SU-DHL-6 (cell line): ENCODE data around the gene RNF157.

ENCODE experiments used
- H2AFZ ChIP-seq: fragments of 200-600 bp; sonication (generic); 2 replicates; pipeline ENCODE4 v1.6.1; 2014; ENCODE audit warnings: low read depth, mild to moderate bottlenecking, moderate library complexity, mixed read lengths, antibody characterized with exemption, low read length; ENCODE audit not compliant: severe bottlenecking
- H3F3A ChIP-seq: fragments of 200-600 bp; shearing (Covaris generic); 2 replicates; pipeline ENCODE4 v1.6.0; 2016; ENCODE audit warnings: antibody characterized with exemption, mild to moderate bottlenecking; ENCODE audit not compliant: insufficient read depth
- H3K27ac ChIP-seq: fragments of 200-600 bp; sonication (generic); 2 replicates; pipeline ENCODE4 v1.5.1; 2016; ENCODE audit warnings: low read depth, mild to moderate bottlenecking, low read length, moderate library complexity, mixed read lengths
- H3K27me3 ChIP-seq: fragments of 200-600 bp; sonication (generic), shearing (Covaris generic); 2 replicates; pipeline ENCODE4 v1.6.0; 2014; ENCODE audit warnings: mild to moderate bottlenecking, low read length
- H3K36me3 ChIP-seq: fragments of 200-600 bp; sonication (generic); 2 replicates; pipeline ENCODE4 v1.6.1; 2014; ENCODE audit warnings: mild to moderate bottlenecking, low read length, mixed read lengths
- H3K4me2 ChIP-seq: fragments of 300-600, 200-600 bp; shearing (Covaris generic), sonication (generic); 2 replicates; pipeline ENCODE4 v1.6.0; 2014; ENCODE audit warnings: low read length, low read depth, mild to moderate bottlenecking; ENCODE audit not compliant: poor library complexity, severe bottlenecking
- H3K4me3 ChIP-seq: fragments of 200-600 bp; sonication (generic); 2 replicates; pipeline ENCODE4 v1.5.1; 2014; ENCODE audit warnings: antibody characterized with exemption, low read length, mild to moderate bottlenecking, mixed read lengths; ENCODE audit not compliant: insufficient read depth, poor library complexity, severe bottlenecking
- H3K79me2 ChIP-seq: fragments of 200-600 bp; sonication (generic); 2 replicates; pipeline ENCODE4 v1.6.1; 2014; ENCODE audit warnings: mild to moderate bottlenecking, low read length, moderate library complexity; ENCODE audit not compliant: insufficient read depth
- H3K9ac ChIP-seq: fragments of 200-600 bp; sonication (generic); 2 replicates; pipeline ENCODE4 v1.7.0; 2014; ENCODE audit warnings: mild to moderate bottlenecking, low read length
- H3K9me2 ChIP-seq: fragments of 200-600 bp; sonication (generic); replicated peaks from 2 replicates; pipeline ENCODE4 v1.6.1; 2014; ENCODE audit warnings: low read length; ENCODE audit not compliant: insufficient read depth
- H3K9me3 ChIP-seq: fragments of 200-600 bp; sonication (generic); 2 replicates; pipeline ENCODE4 v1.6.1; 2014; ENCODE audit warnings: low read length, mixed read lengths; ENCODE audit not compliant: insufficient read depth
- H4K20me1 ChIP-seq: fragments of 200-600 bp; sonication (generic); 2 replicates; pipeline ENCODE4 v1.6.1; 2014; ENCODE audit warnings: low read depth, mild to moderate bottlenecking, antibody characterized with exemption, low read length, moderate library complexity, mixed read lengths
- CTCF ChIP-seq: fragments of 200-600 bp; sonication (generic); IDR thresholded peaks from one replicate; pipeline ENCODE4 v1.5.1; 2017; ENCODE audit warnings: antibody characterized with exemption, mild to moderate bottlenecking, low read length, moderate library complexity; ENCODE audit not compliant: insufficient read depth, poor library complexity, severe bottlenecking
- EZH2phosphoT487 ChIP-seq: fragments of 200-600 bp; sonication (generic), shearing (Covaris generic); conservative IDR thresholded peaks from 2 replicates; pipeline ENCODE4 v1.6.1; 2018; ENCODE audit warnings: mild to moderate bottlenecking, antibody characterized with exemption, low read length, moderate library complexity, mixed read lengths

Gene RNF157

GRCh38 chr17:76267051-76267576 is 26.8 kb upstream of the RNF157 start:
- Histone ChIP-seq H3F3A (peaks cover 76% of the 10 kb centered on the region), H3K27ac (peak overlapping the region; percentile 98), H3K4me3 (peak overlapping the region; percentile 81), H3K27me3 (no peaks in the 10 kb centered on the region), H3K36me3 (no peaks in the 10 kb centered on the region), H3K4me2 (peak overlapping the region; percentile 96), H3K9me3 (no peaks in the 10 kb centered on the region), H2AFZ (no peak overlapping the region), H3K79me2 (peaks cover 25% of the 10 kb centered on the region), H3K9me2 (no peaks in the 10 kb centered on the region), H3K9ac (peak overlapping the region; percentile 79), H4K20me1 (no peaks in the 10 kb centered on the region)
- TF ChIP-seq EZH2phosphoT487 (no peak), CTCF (no peak)

GRCh38 chr17:76266244-76266938 is 26.1 kb upstream of the RNF157 start:
- Histone ChIP-seq H3K9ac (peak overlapping the region; percentile 79), H3K9me3 (no peaks in the 10 kb centered on the region), H3K79me2 (peaks cover 25% of the 10 kb centered on the region), H4K20me1 (no peaks in the 10 kb centered on the region), H3K27me3 (no peaks in the 10 kb centered on the region), H3K9me2 (no peaks in the 10 kb centered on the region), H3K36me3 (no peaks in the 10 kb centered on the region), H3F3A (peaks cover 75% of the 10 kb centered on the region), H2AFZ (no peak overlapping the region), H3K27ac (peak overlapping the region; percentile 98), H3K4me2 (peak overlapping the region; percentile 96), H3K4me3 (peak overlapping the region; percentile 81)
- TF ChIP-seq EZH2phosphoT487 = no peak
- TF ChIP-seq CTCF = no peak

- peak overlapping the region; percentile 98 for H3K27ac ChIP-seq
- H3K9me3 ChIP-seq = no peaks in the 10 kb centered on the region
- no peak overlapping the region for H2AFZ ChIP-seq
- TF ChIP-seq CTCF (no peak), EZH2phosphoT487 (no peak)
- H3K9ac ChIP-seq = peak overlapping the region; percentile 79
- no peaks in the 10 kb centered on the region for H3K9me2 ChIP-seq
- H3K36me3 ChIP-seq = no peaks in the 10 kb centered on the region
- peaks cover 75% of the 10 kb centered on the region for H3F3A ChIP-seq
- H3K4me3 ChIP-seq = peak overlapping the region; percentile 81
- no peaks in the 10 kb centered on the region for H4K20me1 ChIP-seq
- H3K4me2 ChIP-seq = peak overlapping the region; percentile 96
- H3K27me3 ChIP-seq = no peaks in the 10 kb centered on the region
- peaks cover 25% of the 10 kb centered on the region for H3K79me2 ChIP-seq
These were observed 25.4 kb upstream of the RNF157 start for GRCh38 chr17:76265624-76266243.
